ENCODE measurements around the gene ZNF536.
A peak's percentile ranks its signal among the peaks of the same experiment; 100 is the strongest.
"Not testable (repeated sequence)": the region's sequence is repeated elsewhere in the genome, so short reads cannot be mapped to it uniquely, and the experiment has no call there.

The ZNF536 gene

GRCh38 chr19:30344446-30345425 lies 27.4 kb upstream of the ZNF536 start:
- no peak for DNase-seq
- Histone ChIP-seq H3K4ac (ENCODE audit: low read depth in 1 of 2, low read length in 2 of 2) (no peak overlapping the region), H3K14ac (ENCODE audit: low read length in 2 of 2) (no peak overlapping the region), H3K4me1 (ENCODE audit: control insufficient read depth, insufficient read depth, low read depth, low read length) (no peaks in the 10 kb centered on the region), H2BK12ac (ENCODE audit: low read length in 2 of 2) (no peak overlapping the region), H3K4me2 (ENCODE audit: low read length, poor library complexity, severe bottlenecking) (no peak overlapping the region), H4K91ac (ENCODE audit: low read length) (no peak overlapping the region), H4K8ac (ENCODE audit: low read length) (no peak overlapping the region), H2BK120ac (ENCODE audit: low read depth, low read length) (no peak overlapping the region), H3K9me3 (ENCODE audit: control insufficient read depth, low read length) (no peaks in the 10 kb centered on the region), H3K27ac (ENCODE audit: low read length, poor library complexity, severe bottlenecking) (no peak overlapping the region), H2AK5ac (ENCODE audit: low read length, severe bottlenecking) (no peak overlapping the region), H3K9ac (ENCODE audit: low read length) (no peak overlapping the region), H3K18ac (ENCODE audit: low read depth in 1 of 2, low read length in 2 of 2) (no peak overlapping the region), H3K4me3 (ENCODE audit: insufficient read depth in 1 of 2, low read depth in 1 of 2, low read length in 2 of 2) (peak overlapping the region in 1 of 2 experiments; percentile 28), H3K23ac (ENCODE audit: low read length in 2 of 2) (no peak overlapping the region), H2BK15ac (ENCODE audit: low read depth, poor library complexity, severe bottlenecking) (no peak overlapping the region), H3K79me1 (replicated peaks; ENCODE audit: low read length, poor library complexity, severe bottlenecking) (no peaks in the 10 kb centered on the region), H3K36me3 (ENCODE audit: control insufficient read depth in 1 of 2, insufficient read depth in 2 of 2, low read depth in 1 of 2, low read length in 2 of 2) (no peaks in the 10 kb centered on the region), H2BK5ac (ENCODE audit: low read depth, low read length, poor library complexity, severe bottlenecking) (no peak overlapping the region), H3K27me3 (ENCODE audit: control insufficient read depth in 1 of 2, insufficient read depth in 1 of 2, low read length in 2 of 2) (no peaks in the 10 kb centered on the region), H2AFZ (ENCODE audit: low read depth, low read length) (no peak overlapping the region)
- 76% methylated on average over 13 of the region's 14 CpGs for WGBS

DNA sequence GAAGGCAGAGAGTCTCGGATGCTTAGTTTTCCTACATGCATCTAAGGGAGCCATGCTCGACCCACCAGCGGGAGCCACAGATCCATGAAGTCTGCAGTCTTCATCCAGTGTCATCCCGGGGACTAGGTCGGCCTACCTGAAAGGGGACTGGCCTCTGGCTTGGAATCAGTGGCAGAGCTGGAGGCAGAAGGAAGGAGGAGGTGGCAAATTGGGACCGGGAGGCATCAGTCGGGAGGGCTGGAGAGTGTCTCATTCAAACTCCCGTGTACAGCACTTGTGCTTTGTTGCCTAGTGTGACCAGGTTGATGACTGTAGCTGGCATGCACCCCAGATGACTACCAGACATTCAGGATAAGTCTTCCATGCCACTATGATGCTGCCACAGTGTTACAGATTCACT lies 26.5 kb upstream of the ZNF536 start:
- Histone ChIP-seq H2AK5ac (ENCODE audit: low read length, severe bottlenecking) (no peak overlapping the region), H3K79me1 (replicated peaks; ENCODE audit: low read length, poor library complexity, severe bottlenecking) (no peaks in the 10 kb centered on the region), H3K18ac (ENCODE audit: low read depth in 1 of 2, low read length in 2 of 2) (no peak overlapping the region), H3K4me3 (ENCODE audit: insufficient read depth in 1 of 2, low read depth in 1 of 2, low read length in 2 of 2) (peak overlapping the region in 1 of 2 experiments; percentile 30), H3K27ac (ENCODE audit: low read length, poor library complexity, severe bottlenecking) (no peak overlapping the region), H2AFZ (ENCODE audit: low read depth, low read length) (no peak overlapping the region), H3K4me1 (ENCODE audit: control insufficient read depth, insufficient read depth, low read depth, low read length) (no peaks in the 10 kb centered on the region), H4K91ac (ENCODE audit: low read length) (no peak overlapping the region), H3K27me3 (ENCODE audit: control insufficient read depth in 1 of 2, insufficient read depth in 1 of 2, low read length in 2 of 2) (no peaks in the 10 kb centered on the region), H3K23ac (ENCODE audit: low read length in 2 of 2) (no peak overlapping the region), H3K9me3 (ENCODE audit: control insufficient read depth, low read length) (no peaks in the 10 kb centered on the region), H3K4me2 (ENCODE audit: low read length, poor library complexity, severe bottlenecking) (no peak overlapping the region), H3K4ac (ENCODE audit: low read depth in 1 of 2, low read length in 2 of 2) (no peak overlapping the region), H3K36me3 (ENCODE audit: control insufficient read depth in 1 of 2, insufficient read depth in 2 of 2, low read depth in 1 of 2, low read length in 2 of 2) (no peaks in the 10 kb centered on the region), H3K9ac (ENCODE audit: low read length) (no peak overlapping the region), H4K8ac (ENCODE audit: low read length) (no peak overlapping the region), H2BK5ac (ENCODE audit: low read depth, low read length, poor library complexity, severe bottlenecking) (no peak overlapping the region), H2BK120ac (ENCODE audit: low read depth, low read length) (no peak overlapping the region), H2BK15ac (ENCODE audit: low read depth, poor library complexity, severe bottlenecking) (no peak overlapping the region), H2BK12ac (ENCODE audit: low read length in 2 of 2) (no peak overlapping the region), H3K14ac (ENCODE audit: low read length in 2 of 2) (no peak overlapping the region)
- DNase-seq = no peak
- WGBS = 77% methylated on average over 8 of the region's 8 CpGs

- H3K27ac ChIP-seq (ENCODE audit: low read length, poor library complexity, severe bottlenecking); H3K79me1 ChIP-seq (replicated peaks; ENCODE audit: low read length, poor library complexity, severe bottlenecking); H2BK120ac ChIP-seq (ENCODE audit: low read depth, low read length); H3K4me3 ChIP-seq (ENCODE audit: insufficient read depth in 1 of 2, low read depth in 1 of 2, low read length in 2 of 2); H3K18ac ChIP-seq (ENCODE audit: low read depth in 1 of 2, low read length in 2 of 2); H4K91ac ChIP-seq (ENCODE audit: low read length); H2BK15ac ChIP-seq (ENCODE audit: low read depth, poor library complexity, severe bottlenecking); H4K8ac ChIP-seq (ENCODE audit: low read length); H3K36me3 ChIP-seq (ENCODE audit: control insufficient read depth in 1 of 2, insufficient read depth in 2 of 2, low read depth in 1 of 2, low read length in 2 of 2); DNase-seq; H3K14ac ChIP-seq (ENCODE audit: low read length in 2 of 2); H3K23ac ChIP-seq (ENCODE audit: low read length in 2 of 2); H2BK5ac ChIP-seq (ENCODE audit: low read depth, low read length, poor library complexity, severe bottlenecking); H2BK12ac ChIP-seq (ENCODE audit: low read length in 2 of 2); H3K4me2 ChIP-seq (ENCODE audit: low read length, poor library complexity, severe bottlenecking); H3K4me1 ChIP-seq (ENCODE audit: control insufficient read depth, insufficient read depth, low read depth, low read length); H2AFZ ChIP-seq (ENCODE audit: low read depth, low read length); H3K27me3 ChIP-seq (ENCODE audit: control insufficient read depth in 1 of 2, insufficient read depth in 1 of 2, low read length in 2 of 2); H3K4ac ChIP-seq (ENCODE audit: low read depth in 1 of 2, low read length in 2 of 2); H2AK5ac ChIP-seq (ENCODE audit: low read length, severe bottlenecking); H3K9ac ChIP-seq (ENCODE audit: low read length); H3K9me3 ChIP-seq (ENCODE audit: control insufficient read depth, low read length): not testable (repeated sequence)
- WGBS = no CpG with 5 or more reads among the region's 1 CpG
Measured at GRCh38 chr19:30346468-30346867, 25.7 kb upstream of the ZNF536 start.

DNA sequence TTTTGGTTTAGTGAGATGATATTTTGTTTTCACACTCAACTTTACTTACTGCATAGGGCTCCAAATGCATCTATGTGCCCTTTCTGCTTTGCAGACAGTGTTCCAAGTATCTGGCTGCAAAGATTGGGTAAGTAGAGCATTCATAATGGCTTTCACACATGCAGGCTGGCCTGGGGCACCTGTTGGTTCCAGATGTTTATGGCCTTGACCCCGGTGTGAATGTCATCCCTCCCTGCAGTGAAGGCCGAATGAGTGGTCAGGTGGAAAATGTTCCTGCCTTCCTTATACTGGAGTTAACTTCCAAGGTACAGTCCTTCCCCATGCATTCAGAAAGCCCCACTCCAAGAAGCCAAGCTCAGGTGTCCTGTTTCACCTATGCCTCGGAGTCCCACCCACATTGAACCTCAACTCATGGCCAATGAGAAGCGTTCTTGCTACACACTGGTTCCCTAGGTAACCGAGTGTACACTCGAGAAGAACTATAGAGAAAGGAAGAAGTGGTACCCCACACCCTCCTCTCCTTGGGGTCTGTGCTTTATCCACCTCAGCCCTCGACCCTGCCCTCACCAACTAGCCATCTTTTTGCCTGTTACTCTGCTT lies 23.0 kb upstream of the ZNF536 start:
- Histone ChIP-seq H3K4me3 (ENCODE audit: insufficient read depth in 1 of 2, low read depth in 1 of 2, low read length in 2 of 2) (no peak overlapping the region), H3K18ac (ENCODE audit: low read depth in 1 of 2, low read length in 2 of 2) (no peak overlapping the region), H3K9me3 (ENCODE audit: control insufficient read depth, low read length) (no peaks in the 10 kb centered on the region), H3K79me1 (replicated peaks; ENCODE audit: low read length, poor library complexity, severe bottlenecking) (no peaks in the 10 kb centered on the region), H3K27ac (ENCODE audit: low read length, poor library complexity, severe bottlenecking) (no peak overlapping the region), H3K9ac (ENCODE audit: low read length) (no peak overlapping the region), H2BK5ac (ENCODE audit: low read depth, low read length, poor library complexity, severe bottlenecking) (no peak overlapping the region), H4K91ac (ENCODE audit: low read length) (no peak overlapping the region), H3K36me3 (ENCODE audit: control insufficient read depth in 1 of 2, insufficient read depth in 2 of 2, low read depth in 1 of 2, low read length in 2 of 2) (no peaks in the 10 kb centered on the region), H2AFZ (ENCODE audit: low read depth, low read length) (no peak overlapping the region), H2BK120ac (ENCODE audit: low read depth, low read length) (no peak overlapping the region), H2AK5ac (ENCODE audit: low read length, severe bottlenecking) (no peak overlapping the region), H3K23ac (ENCODE audit: low read length in 2 of 2) (no peak overlapping the region), H3K4me2 (ENCODE audit: low read length, poor library complexity, severe bottlenecking) (no peak overlapping the region), H3K4ac (ENCODE audit: low read depth in 1 of 2, low read length in 2 of 2) (no peak overlapping the region), H4K8ac (ENCODE audit: low read length) (no peak overlapping the region), H3K4me1 (ENCODE audit: control insufficient read depth, insufficient read depth, low read depth, low read length) (no peaks in the 10 kb centered on the region), H3K14ac (ENCODE audit: low read length in 2 of 2) (no peak overlapping the region), H2BK12ac (ENCODE audit: low read length in 2 of 2) (no peak overlapping the region), H3K27me3 (ENCODE audit: control insufficient read depth in 1 of 2, insufficient read depth in 1 of 2, low read length in 2 of 2) (no peaks in the 10 kb centered on the region), H2BK15ac (ENCODE audit: low read depth, poor library complexity, severe bottlenecking) (no peak overlapping the region)
- WGBS = 46% methylated on average over 6 of the region's 7 CpGs
- no peak for DNase-seq

Data from mesenchymal stem cell (in vitro differentiated cells and primary cell).